A172 (cell line): ENCODE results near the gene TMBIM4. TPM values are rescaled to one million over a fixed set of nuclear protein-coding genes. Genes with fewer than 3 reads are reported as not detected.

Source experiments
- DNase-seq: peaks from one replicate; pipeline ENCODE4 v3.0.0-alpha.2; 2015; ENCODE audit warnings: low spot score
- total RNA-seq: library from RNA; depleted of rRNA; stranded (reverse); fragments of >200 nt; shearing (Covaris generic); gene quantifications from 2 replicates; pipeline ENCODE4 v1.2.3, GENCODE V29; 2014; rRNA removed

The TMBIM4 gene
- total RNA-seq, 1 experiment from 2014 or later: 178 TPM

DNA sequence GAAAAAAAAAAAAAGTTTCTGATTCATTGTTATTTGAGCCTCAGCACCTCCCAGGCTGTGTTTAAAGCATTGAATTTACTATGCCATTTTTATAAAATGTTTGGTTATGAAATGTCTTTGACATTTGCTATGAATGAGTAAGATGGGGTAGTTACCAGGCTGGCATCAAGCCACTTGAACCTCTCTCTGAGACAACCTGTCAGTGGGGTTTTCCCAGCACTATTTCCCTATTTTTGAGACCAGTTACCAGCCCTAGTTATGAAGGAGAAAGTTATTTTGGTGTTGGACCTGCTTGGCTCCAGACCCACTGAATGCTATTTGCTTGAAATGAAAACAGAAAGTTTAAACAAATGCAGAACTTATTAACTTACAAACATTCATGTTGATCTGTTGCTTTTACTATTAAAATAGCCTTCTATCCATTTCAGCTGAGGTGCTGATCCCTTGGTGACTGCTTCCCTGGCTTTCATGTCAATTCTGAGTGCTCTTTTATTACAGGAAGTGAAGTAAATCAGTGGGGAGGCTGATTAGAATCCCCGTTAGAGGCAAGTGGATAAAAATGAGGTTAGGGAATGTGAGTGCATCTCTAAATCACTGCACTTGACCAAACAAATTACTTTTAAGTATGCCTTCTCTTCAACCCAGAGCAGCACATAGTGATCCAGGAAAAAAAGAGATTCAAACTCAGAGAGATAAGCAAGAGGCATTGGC is 77.1 kb downstream of the TMBIM4 start:
- DNase-seq: peak; percentile 8

DNA sequence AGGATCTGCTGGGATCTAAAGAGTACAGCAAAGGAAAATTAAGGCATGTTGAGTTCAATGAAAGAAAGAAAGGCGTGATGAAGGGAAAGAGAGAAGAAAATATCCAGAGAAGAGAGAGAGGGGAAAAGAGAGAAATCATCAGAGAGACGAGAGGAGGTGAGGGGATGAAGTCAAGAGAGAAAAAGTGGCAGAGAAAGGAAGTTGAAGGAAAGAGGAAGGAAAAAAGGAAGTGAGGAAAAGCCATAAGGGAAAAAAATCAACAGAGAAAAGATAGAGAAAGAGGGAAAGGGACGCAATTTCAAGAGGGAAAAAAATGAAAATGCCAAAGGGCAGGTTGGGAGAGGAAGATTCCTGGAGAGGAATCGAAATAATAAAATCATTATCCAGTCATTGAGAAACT is 79.6 kb downstream of the TMBIM4 start:
- no peak for DNase-seq

DNA sequence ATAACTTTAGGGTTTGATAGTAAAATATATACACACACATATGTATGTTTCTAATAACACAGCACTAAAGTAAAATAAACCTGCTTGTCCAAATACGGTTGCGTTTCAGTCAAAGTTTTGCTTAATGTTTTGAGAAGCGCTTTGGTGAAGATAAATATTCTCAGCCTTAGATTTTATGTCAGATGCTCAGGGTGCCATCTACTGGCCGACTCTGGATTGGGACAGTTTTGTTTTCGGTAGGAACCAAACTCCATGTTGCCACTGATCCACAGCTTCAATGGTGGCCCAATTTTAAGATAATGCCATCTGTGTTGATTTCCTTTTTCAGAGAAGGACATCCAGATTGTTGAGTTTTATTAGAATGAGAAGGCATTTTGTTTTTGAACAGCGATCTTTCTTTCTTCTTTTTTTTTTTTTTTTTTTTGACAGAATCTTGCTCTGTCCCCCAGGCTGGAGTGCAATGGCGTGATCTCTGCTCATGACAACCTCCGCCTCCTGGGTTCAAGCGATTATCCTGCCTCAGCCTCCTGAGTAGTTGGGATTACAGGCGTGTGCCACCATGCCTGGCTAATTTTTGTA is 82.3 kb downstream of the TMBIM4 start:
- DNase-seq: peak; percentile 58

GRCh38 chr12:66085998-66086397 is 83.8 kb downstream of the TMBIM4 start:
- DNase-seq: no peak

Other genes starting within 250 kb of the TMBIM4 start
- 27.4 and 28.6 TPM in 2 replicates for gene LLPH, start 39.2 kb downstream of the TMBIM4 start, total RNA-seq
- not detected in 2 replicates for gene IRAK3, start 19.2 kb upstream of the TMBIM4 start, total RNA-seq
- 1.4 and 2.1 TPM in 2 replicates for gene HELB, start 132.5 kb upstream of the TMBIM4 start, total RNA-seq